H9 (cell line): Measurements from ENCODE around the gene C1QTNF3. TPM values are rescaled to one million over a fixed set of nuclear protein-coding genes. Genes with fewer than 3 reads are reported as not detected.
"Not testable (repeated sequence)": the region's sequence is repeated elsewhere in the genome, so short reads cannot be mapped to it uniquely, and the experiment has no call there.

ENCODE experiments used
- DNase-seq: peaks from one replicate; pipeline ENCODE4 v3.0.0-alpha.2; 2017
- H2AFZ ChIP-seq: one replicate; pipeline ENCODE4 v1.6.1; 2013; ENCODE audit warnings: mild to moderate bottlenecking, low read length, control low read depth, moderate library complexity
- H2AK5ac ChIP-seq: 2 replicates; pipeline ENCODE4 v1.6.1; 2013; ENCODE audit warnings: low read length, control low read depth, mixed read lengths; ENCODE audit not compliant: insufficient read length
- H2BK120ac ChIP-seq: one replicate; pipeline ENCODE4 v1.6.1; 2013; ENCODE audit warnings: low read depth, mild to moderate bottlenecking, low read length, control low read depth, inconsistent platforms; ENCODE audit not compliant: poor library complexity, severe bottlenecking
- H2BK12ac ChIP-seq: 2 replicates; pipeline ENCODE4 v1.6.1; 2013; ENCODE audit warnings: low read length, control low read depth, mixed read lengths, low read depth; ENCODE audit not compliant: insufficient read length
- H2BK15ac ChIP-seq: 2 replicates; pipeline ENCODE4 v1.6.1; 2013; ENCODE audit warnings: low read depth, low read length, control low read depth
- H2BK20ac ChIP-seq: one replicate; pipeline ENCODE4 v1.6.1; 2013; ENCODE audit warnings: low read depth, mild to moderate bottlenecking, low read length, control low read depth, inconsistent platforms; ENCODE audit not compliant: poor library complexity, severe bottlenecking
- H2BK5ac ChIP-seq: 2 replicates; pipeline ENCODE4 v1.6.1; 2013; ENCODE audit warnings: low read length, control low read depth, mixed read lengths; ENCODE audit not compliant: insufficient read length
- H3K14ac ChIP-seq: 2 replicates; pipeline ENCODE4 v1.6.1; 2013; ENCODE audit warnings: low read length, control low read depth; ENCODE audit not compliant: insufficient read depth
- H3K18ac ChIP-seq: 2 replicates; pipeline ENCODE4 v1.6.1; 2013; ENCODE audit warnings: low read depth, mild to moderate bottlenecking, mixed read lengths, low read length, control low read depth; ENCODE audit not compliant: insufficient read length
- H3K23ac ChIP-seq: 2 replicates; pipeline ENCODE4 v1.6.1; 2013; ENCODE audit warnings: low read length, control low read depth, mixed read lengths, low read depth; ENCODE audit not compliant: insufficient read length
- H3K23me2 ChIP-seq: 2 replicates; pipeline ENCODE4 v1.6.1; 2013; ENCODE audit warnings: low read depth, mild to moderate bottlenecking, mixed read lengths, low read length, control low read depth; ENCODE audit not compliant: insufficient read length, poor library complexity, severe bottlenecking
- H3K27ac ChIP-seq: 2 replicates; pipeline ENCODE4 v1.5.1; 2013; ENCODE audit warnings: low read length, control low read depth, mixed read lengths, low read depth; ENCODE audit not compliant: insufficient read length
- H3K27me3 ChIP-seq: 2 replicates; pipeline ENCODE4 v1.6.1; 2013; ENCODE audit warnings: low read length, control low read depth, inconsistent platforms; ENCODE audit not compliant: insufficient read depth
- H3K4ac ChIP-seq: 2 replicates; pipeline ENCODE4 v1.6.1; 2013; ENCODE audit warnings: low read depth, mild to moderate bottlenecking, control low read depth, inconsistent platforms, low read length, moderate library complexity
- H3K4me1 ChIP-seq: 2 replicates; pipeline ENCODE4 v1.6.1; 2013; ENCODE audit warnings: low read length, control low read depth, inconsistent platforms; ENCODE audit not compliant: insufficient read depth
- H3K4me2 ChIP-seq: 2 replicates; pipeline ENCODE4 v1.6.1; 2013; ENCODE audit warnings: low read length, control low read depth, mixed read lengths; ENCODE audit not compliant: insufficient read length, insufficient read depth
- H3K56ac ChIP-seq: 2 replicates; pipeline ENCODE4 v1.6.1; 2013; ENCODE audit warnings: low read depth, mild to moderate bottlenecking, mixed read lengths, low read length, control low read depth; ENCODE audit not compliant: insufficient read length
- H3K79me1 ChIP-seq: 2 replicates; pipeline ENCODE4 v1.6.1; 2013; ENCODE audit warnings: low read depth, mild to moderate bottlenecking, moderate library complexity, low read length, control low read depth, inconsistent platforms; ENCODE audit not compliant: insufficient read depth, poor library complexity, severe bottlenecking
- H3K79me2 ChIP-seq: 2 replicates; pipeline ENCODE4 v1.6.1; 2013; ENCODE audit warnings: low read length, control low read depth, inconsistent platforms; ENCODE audit not compliant: insufficient read depth
- H3K9ac ChIP-seq: 2 replicates; pipeline ENCODE4 v1.6.1; 2013; ENCODE audit warnings: low read length, control low read depth, mixed read lengths; ENCODE audit not compliant: insufficient read length; ENCODE audit errors: extremely low read depth
- H3K9me3 ChIP-seq: one replicate; pipeline ENCODE4 v1.6.1; 2013; ENCODE audit warnings: low read depth, low read length, inconsistent platforms; ENCODE audit not compliant: control insufficient read depth
- H3T11ph ChIP-seq: one replicate; pipeline ENCODE4 v1.6.1; 2013; ENCODE audit warnings: mild to moderate bottlenecking, low read length, control low read depth, inconsistent platforms
- H4K20me1 ChIP-seq: one replicate; pipeline ENCODE4 v1.6.1; 2013; ENCODE audit not compliant: control insufficient read depth, insufficient read length, insufficient read depth
- H4K5ac ChIP-seq: 2 replicates; pipeline ENCODE4 v1.6.1; 2013; ENCODE audit warnings: low read depth, mild to moderate bottlenecking, mixed read lengths, low read length, control low read depth; ENCODE audit not compliant: insufficient read length
- H4K8ac ChIP-seq: replicated peaks from 2 replicates; pipeline ENCODE4 v1.6.1; 2013; ENCODE audit warnings: low read length, control low read depth, mixed read lengths, low read depth; ENCODE audit not compliant: insufficient read length
- H4K91ac ChIP-seq: 2 replicates; pipeline ENCODE4 v1.6.1; 2013; ENCODE audit warnings: low read depth, mild to moderate bottlenecking, moderate library complexity, mixed read lengths, low read length, control low read depth; ENCODE audit not compliant: insufficient read length
- H3K27ac Mint-ChIP-seq, 3 experiments: 2 replicates in 2 of 3; 3 replicates in 1 of 3; pipeline ENCODE4 v1.8.0; 2020 to 2021; ENCODE audit warnings: mixed read lengths in 3 of 3, mild to moderate bottlenecking in 1 of 3, moderate library complexity in 1 of 3
- H3K27me3 Mint-ChIP-seq: 2 replicates; pipeline ENCODE4 v1.8.0; 2021; ENCODE audit warnings: low read depth, mild to moderate bottlenecking, moderate library complexity, mixed read lengths
- H3K36me3 Mint-ChIP-seq, 3 experiments: 2 replicates in 2 of 3; 3 replicates in 1 of 3; pipeline ENCODE4 v1.8.0; 2020 to 2021; ENCODE audit warnings: low read depth in 3 of 3, mixed read lengths in 3 of 3; ENCODE audit not compliant: insufficient read depth in 1 of 3
- H3K4me1 Mint-ChIP-seq, 2 experiments: 2 replicates each; pipeline ENCODE4 v1.8.0; 2020; ENCODE audit warnings: mixed read lengths in 2 of 2
- H3K4me3 Mint-ChIP-seq, 2 experiments: 2 replicates in 1 of 2; 3 replicates in 1 of 2; pipeline ENCODE4 v1.8.0; 2020 to 2021; ENCODE audit warnings: mild to moderate bottlenecking in 2 of 2, mixed read lengths in 2 of 2, moderate library complexity in 1 of 2
- H3K9me3 Mint-ChIP-seq, 2 experiments: 2 replicates in 1 of 2; 3 replicates in 1 of 2; pipeline ENCODE4 v1.8.0; 2020; ENCODE audit warnings: mild to moderate bottlenecking in 2 of 2, mixed read lengths in 2 of 2, moderate library complexity in 1 of 2
- WGBS: extraction: QIAGEN DNeasy Blood & Tissue Kit; methylation state at CpG from one replicate; pipeline ENCODE4 v1.1.7; 2013; ENCODE audit warnings: missing lambda C conversion rate, low lambda C conversion rate, mixed read lengths; ENCODE audit not compliant: insufficient read length; ENCODE audit errors: extremely low coverage; 5-methylcytosine and 5-hydroxymethylcytosine counted together
- total RNA-seq: library from RNA; stranded (reverse); gene quantifications from 2 replicates; pipeline ENCODE4 v1.2.1, GENCODE V29; 2021

The C1QTNF3 gene
- total RNA-seq, 1 experiment from 2014 or later: 1.1 TPM

DNA sequence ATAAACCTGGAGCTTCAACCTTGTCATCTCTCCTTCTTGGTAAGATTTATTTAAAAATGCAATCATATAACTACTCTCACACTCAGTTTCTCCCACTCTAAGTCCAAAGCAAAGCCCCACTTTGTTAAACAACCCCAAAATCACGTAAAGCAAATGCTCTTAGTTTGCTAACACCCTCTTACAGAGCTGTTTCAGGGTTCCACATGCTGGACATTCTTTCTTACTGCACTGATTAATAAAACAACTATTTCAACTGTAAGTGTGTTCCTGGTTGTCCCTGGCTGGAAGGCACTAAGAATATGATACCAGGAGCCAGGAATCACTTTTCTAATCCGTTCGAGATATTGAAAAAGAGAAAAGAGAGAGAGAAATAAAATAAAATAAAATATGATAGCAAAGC is 31.5 kb upstream of the C1QTNF3 start:
- H3K36me3 Mint-ChIP-seq: not testable (repeated sequence)

DNA sequence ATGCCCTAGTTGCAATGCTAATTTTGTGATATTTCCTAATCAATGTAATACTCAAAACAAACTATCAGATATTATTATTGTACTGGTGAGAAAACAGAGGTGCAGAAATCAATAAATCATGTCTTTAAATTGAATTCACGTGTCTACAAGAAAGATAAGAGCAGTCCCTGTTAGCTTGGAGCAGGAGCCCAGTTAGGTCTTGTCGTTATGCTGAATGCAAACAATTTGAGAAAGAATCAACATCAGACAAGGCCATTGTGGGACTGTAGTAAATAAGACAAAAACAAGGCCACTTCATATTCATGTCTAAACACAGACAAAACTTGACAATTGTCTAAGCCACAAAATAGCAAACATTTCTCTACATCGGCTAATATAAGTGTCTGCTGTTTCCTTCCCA is 31.1 kb upstream of the C1QTNF3 start:
- not testable (repeated sequence) for H3K9me3 ChIP-seq, H2BK15ac ChIP-seq, H3K79me1 ChIP-seq, H3K4ac ChIP-seq, H4K5ac ChIP-seq, H3K27me3 ChIP-seq, H3K27ac ChIP-seq, H2AFZ ChIP-seq, H2BK20ac ChIP-seq, H3K14ac ChIP-seq, H3T11ph ChIP-seq, H3K56ac ChIP-seq, H3K79me2 ChIP-seq, H3K36me3 Mint-ChIP-seq, H2BK5ac ChIP-seq, H3K4me2 ChIP-seq, H3K9me3 Mint-ChIP-seq, H3K18ac ChIP-seq, H3K4me3 Mint-ChIP-seq, H3K4me1 ChIP-seq, DNase-seq, H4K8ac ChIP-seq, H3K27me3 Mint-ChIP-seq, H4K20me1 ChIP-seq, H3K4me1 Mint-ChIP-seq, H2BK120ac ChIP-seq, H3K9ac ChIP-seq, H3K27ac Mint-ChIP-seq, H3K23me2 ChIP-seq, H2AK5ac ChIP-seq, H2BK12ac ChIP-seq, H4K91ac ChIP-seq, H3K23ac ChIP-seq
- no CpG with 5 or more reads among the region's 3 CpGs for WGBS

More for the DNA sequence above, 31.5 kb upstream of the C1QTNF3 start:
- not testable (repeated sequence) for H3K9me3 ChIP-seq, H3K27ac ChIP-seq, H3K27ac Mint-ChIP-seq, H3K4ac ChIP-seq, H3K14ac ChIP-seq, H2BK20ac ChIP-seq, DNase-seq, H2AFZ ChIP-seq, H3K4me1 Mint-ChIP-seq, H2BK15ac ChIP-seq, H3K27me3 ChIP-seq, H3K79me2 ChIP-seq, H3K4me3 Mint-ChIP-seq, H2AK5ac ChIP-seq, H3K9ac ChIP-seq, H2BK5ac ChIP-seq, H4K8ac ChIP-seq, H3K4me2 ChIP-seq, H3K27me3 Mint-ChIP-seq, H4K91ac ChIP-seq, H3K9me3 Mint-ChIP-seq, H2BK12ac ChIP-seq, H4K5ac ChIP-seq, H4K20me1 ChIP-seq, H3K4me1 ChIP-seq, H3K23ac ChIP-seq, H3K18ac ChIP-seq, H3K23me2 ChIP-seq, H2BK120ac ChIP-seq, H3K56ac ChIP-seq, H3T11ph ChIP-seq, H3K79me1 ChIP-seq
- WGBS: no CpG with 5 or more reads among the region's 3 CpGs
